Mesothelial cell of epicardium (in vitro differentiated cells): Measurements from ENCODE around the gene MOCS3. TPM values are rescaled to one million over a fixed set of nuclear protein-coding genes. Genes with fewer than 3 reads are reported as not detected.

Experiments
- DNase-seq, 2 experiments: peaks; one replicate each; pipeline ENCODE4 v3.0.0; 2021; ENCODE audit warnings: low spot score in 2 of 2; ENCODE audit not compliant: unreplicated experiment in 2 of 2
- H3K27ac Mint-ChIP-seq: 2 replicates; pipeline ENCODE4 v1.8.0; 2021; ENCODE audit warnings: mixed read lengths
- H3K27me3 Mint-ChIP-seq: 2 replicates; pipeline ENCODE4 v1.8.0; 2021; ENCODE audit warnings: low read depth, mixed read lengths
- H3K36me3 Mint-ChIP-seq: 2 replicates; pipeline ENCODE4 v1.8.0; 2021; ENCODE audit warnings: mixed read lengths
- H3K4me1 Mint-ChIP-seq: 2 replicates; pipeline ENCODE4 v1.8.0; 2021; ENCODE audit warnings: mixed read lengths
- H3K4me3 Mint-ChIP-seq: 2 replicates; pipeline ENCODE4 v1.8.0; 2021; ENCODE audit warnings: mild to moderate bottlenecking, moderate library complexity, mixed read lengths
- H3K9me3 Mint-ChIP-seq: 2 replicates; pipeline ENCODE4 v1.8.0; 2021; ENCODE audit warnings: mixed read lengths
- CTCF ChIP-seq: fragments of 200-600 bp; sonication (generic); IDR thresholded peaks from one replicate; pipeline ENCODE4 v1.5.0; 2021; ENCODE audit warnings: antibody characterized with exemption; ENCODE audit not compliant: unreplicated experiment
- total RNA-seq: library from RNA; stranded (reverse); gene quantifications from 3 replicates; pipeline ENCODE4 v1.2.1, GENCODE V29; 2021

MOCS3 gene
- total RNA-seq, 1 donor from 2014 or later: 5.4 TPM

GRCh38 chr20:50953821-50954220 is 4.8 kb upstream of the MOCS3 start:
- H3K36me3 Mint-ChIP-seq: peaks cover 8% of the 10 kb centered on the region
- H3K4me3 Mint-ChIP-seq: no peak overlapping the region
- no peak overlapping the region for H3K27ac Mint-ChIP-seq

GRCh38 chr20:50957276-50957675 is 1.3 kb upstream of the MOCS3 start:
- Mint-ChIP-seq H3K4me3 (peak overlapping the region; percentile 97), H3K27ac (peak overlapping the region; percentile 100), H3K36me3 (peaks cover 17% of the 10 kb centered on the region), H3K9me3 (peaks cover 6% of the 10 kb centered on the region), H3K27me3 (no peaks in the 10 kb centered on the region), H3K4me1 (peaks cover 40% of the 10 kb centered on the region)
- no peak for DNase-seq
- no peak for TF ChIP-seq CTCF

More at GRCh38 chr20:50953821-50954220, 4.8 kb upstream of the MOCS3 start:
- Mint-ChIP-seq H3K4me1 (peaks cover 23% of the 10 kb centered on the region), H3K9me3 (no peaks in the 10 kb centered on the region), H3K27me3 (no peaks in the 10 kb centered on the region)
- no peak for DNase-seq
- no peak for TF ChIP-seq CTCF

GRCh38 chr20:50957798-50958614 is 612 bp upstream of the MOCS3 start, which contains the start of gene DPM1:
Gene DPM1, minus strand, starts transcription at chr20:50958532. Its CDS starts 9 bp downstream, at chr20:50958523.
- peaks cover 40% of the 10 kb centered on the region for H3K4me1 Mint-ChIP-seq
- no peak for TF ChIP-seq CTCF
- peaks cover 8% of the 10 kb centered on the region for H3K9me3 Mint-ChIP-seq
- H3K36me3 Mint-ChIP-seq: peaks cover 19% of the 10 kb centered on the region
- H3K4me3 Mint-ChIP-seq: peak within 1 kb of the TSS; percentile 97
- no peaks in the 10 kb centered on the region for H3K27me3 Mint-ChIP-seq
- peak within 1 kb of the TSS; percentile 100 for H3K27ac Mint-ChIP-seq
- DNase-seq: peak; percentile 72 to 86

- H3K4me3 Mint-ChIP-seq: peak overlapping the region; percentile 97
- peaks cover 8% of the 10 kb centered on the region for H3K9me3 Mint-ChIP-seq
- peak overlapping the region; percentile 100 for H3K27ac Mint-ChIP-seq
- H3K4me1 Mint-ChIP-seq: peaks cover 40% of the 10 kb centered on the region
- peaks cover 2% of the 10 kb centered on the region for H3K27me3 Mint-ChIP-seq
- DNase-seq: no peak
- no peak for TF ChIP-seq CTCF
- H3K36me3 Mint-ChIP-seq: peaks cover 19% of the 10 kb centered on the region
Observed at GRCh38 chr20:50959543-50960126, 1.0 kb downstream of the MOCS3 start.

- Mint-ChIP-seq H3K4me3 (no peak overlapping the region), H3K27ac (no peak overlapping the region), H3K9me3 (no peaks in the 10 kb centered on the region), H3K4me1 (no peaks in the 10 kb centered on the region), H3K27me3 (peaks cover 38% of the 10 kb centered on the region), H3K36me3 (no peaks in the 10 kb centered on the region)
- no peak for DNase-seq
- no peak for TF ChIP-seq CTCF
Observed at GRCh38 chr20:50967586-50967985, 9.0 kb downstream of the MOCS3 start.
